ENCODE results near the gene CHST13.

CHST13 gene

GRCh38 chr3:126516152-126516935 is 7.6 kb upstream of the CHST13 start:
- Histone ChIP-seq H3K9me3 (ENCODE audit: control insufficient read depth in 1 of 2, low read length in 2 of 2) (no peaks in the 10 kb centered on the region), H3K4me3 (ENCODE audit: low read depth in 1 of 2, low read length in 2 of 2) (no peak overlapping the region), H3K27ac (ENCODE audit: low read depth, low read length) (no peak overlapping the region), H3K4me1 (ENCODE audit: control insufficient read depth in 1 of 2, insufficient read depth in 2 of 2, low read length in 2 of 2) (no peaks in the 10 kb centered on the region), H3K36me3 (ENCODE audit: control insufficient read depth in 1 of 2, insufficient read depth in 2 of 2, low read length in 2 of 2) (no peaks in the 10 kb centered on the region), H3K9ac (ENCODE audit: low read depth in 1 of 2, low read length in 2 of 2) (no peak overlapping the region), H3K27me3 (ENCODE audit: control insufficient read depth in 1 of 2, insufficient read depth in 2 of 2, low read length in 2 of 2) (no peaks in the 10 kb centered on the region)

DNA sequence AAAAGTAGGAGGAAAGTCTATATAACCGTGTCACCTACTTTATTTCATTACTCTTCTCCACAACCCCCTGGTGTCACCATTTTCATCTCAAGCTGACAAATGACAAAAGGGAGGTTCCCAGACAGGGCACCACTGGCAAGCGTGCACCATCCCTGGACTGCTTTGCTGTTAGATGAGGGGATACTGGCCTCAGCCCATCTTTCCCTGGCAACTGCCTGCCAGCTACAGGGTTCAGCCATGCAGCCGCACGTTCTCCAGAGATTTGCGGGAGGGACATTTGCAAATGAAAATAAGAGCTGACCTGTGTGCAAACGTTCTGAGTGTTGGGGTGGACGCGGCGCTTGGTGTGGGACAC is 7.0 kb upstream of the CHST13 start:
- no peak overlapping the region for H3K4me3 ChIP-seq (ENCODE audit: low read depth in 1 of 2, low read length in 2 of 2)
- H3K9ac ChIP-seq (ENCODE audit: low read depth in 1 of 2, low read length in 2 of 2): no peak overlapping the region
- no peaks in the 10 kb centered on the region for H3K27me3 ChIP-seq (ENCODE audit: control insufficient read depth in 1 of 2, insufficient read depth in 2 of 2, low read length in 2 of 2)
- no peak overlapping the region for H3K27ac ChIP-seq (ENCODE audit: low read depth, low read length)
- no peaks in the 10 kb centered on the region for H3K36me3 ChIP-seq (ENCODE audit: control insufficient read depth in 1 of 2, insufficient read depth in 2 of 2, low read length in 2 of 2)
- no peaks in the 10 kb centered on the region for H3K9me3 ChIP-seq (ENCODE audit: control insufficient read depth in 1 of 2, low read length in 2 of 2)
- H3K4me1 ChIP-seq (ENCODE audit: control insufficient read depth in 1 of 2, insufficient read depth in 2 of 2, low read length in 2 of 2): no peaks in the 10 kb centered on the region

DNA sequence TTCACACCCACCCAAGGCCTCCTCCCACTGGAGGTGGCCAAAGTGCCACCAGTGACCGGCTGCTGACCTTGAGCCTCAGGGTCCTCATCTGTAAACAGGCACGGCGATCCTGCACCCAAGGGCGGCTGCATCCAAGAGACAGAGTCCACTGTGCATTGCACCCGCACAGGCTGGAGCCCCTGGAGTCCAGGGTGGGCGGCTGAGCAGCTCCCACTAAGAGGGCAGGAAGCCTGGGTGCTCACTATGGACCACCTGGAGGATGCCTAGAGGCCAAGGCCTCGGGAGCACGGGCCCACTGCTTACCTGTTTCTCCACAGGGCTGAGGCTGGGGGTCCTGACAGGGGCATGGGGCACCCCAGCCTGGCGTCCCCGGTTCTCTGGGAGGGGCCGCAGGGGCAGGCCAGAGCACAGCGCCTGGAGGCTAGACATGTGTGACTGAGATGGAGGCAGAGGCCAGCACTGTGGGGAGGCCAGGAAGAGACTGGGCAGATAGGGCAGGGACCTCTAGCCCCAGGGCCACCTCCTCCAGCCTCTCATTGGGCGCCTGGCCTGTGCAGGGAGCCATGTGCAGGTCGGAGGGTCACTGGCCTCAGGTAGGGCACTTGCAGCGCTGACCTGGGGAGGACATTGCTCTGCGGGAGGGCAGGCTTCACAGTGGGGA is 6.5 kb upstream of the CHST13 start, which contains the start of gene UROC1:
Gene UROC1 (minus strand): TSS at position 483 of the 661 bp plus-strand sequence. CDS start 54 bp downstream, at position 429.
- Histone ChIP-seq H3K9ac (ENCODE audit: low read depth in 1 of 2, low read length in 2 of 2) (no peak within 1 kb of the TSS), H3K27me3 (ENCODE audit: control insufficient read depth in 1 of 2, insufficient read depth in 2 of 2, low read length in 2 of 2) (no peaks in the 10 kb centered on the region), H3K9me3 (ENCODE audit: control insufficient read depth in 1 of 2, low read length in 2 of 2) (no peaks in the 10 kb centered on the region), H3K36me3 (ENCODE audit: control insufficient read depth in 1 of 2, insufficient read depth in 2 of 2, low read length in 2 of 2) (no peaks in the 10 kb centered on the region), H3K4me3 (ENCODE audit: low read depth in 1 of 2, low read length in 2 of 2) (no peak within 1 kb of the TSS), H3K27ac (ENCODE audit: low read depth, low read length) (no peak within 1 kb of the TSS), H3K4me1 (ENCODE audit: control insufficient read depth in 1 of 2, insufficient read depth in 2 of 2, low read length in 2 of 2) (no peaks in the 10 kb centered on the region)

GRCh38 chr3:126517986-126518778 is 5.8 kb upstream of the CHST13 start:
- H3K4me3 ChIP-seq (ENCODE audit: low read depth in 1 of 2, low read length in 2 of 2): no peak overlapping the region
- peaks cover 0 to under 1% of the 10 kb centered on the region in 2 donors for H3K4me1 ChIP-seq (ENCODE audit: control insufficient read depth in 1 of 2, insufficient read depth in 2 of 2, low read length in 2 of 2)
- no peaks in the 10 kb centered on the region for H3K36me3 ChIP-seq (ENCODE audit: control insufficient read depth in 1 of 2, insufficient read depth in 2 of 2, low read length in 2 of 2)
- no peak overlapping the region for H3K27ac ChIP-seq (ENCODE audit: low read depth, low read length)
- H3K27me3 ChIP-seq (ENCODE audit: control insufficient read depth in 1 of 2, insufficient read depth in 2 of 2, low read length in 2 of 2): peaks cover 0 to 1% of the 10 kb centered on the region in 2 donors
- H3K9ac ChIP-seq (ENCODE audit: low read depth in 1 of 2, low read length in 2 of 2): no peak overlapping the region
- H3K9me3 ChIP-seq (ENCODE audit: control insufficient read depth in 1 of 2, low read length in 2 of 2): no peaks in the 10 kb centered on the region

GRCh38 chr3:126518779-126519177 is 5.2 kb upstream of the CHST13 start:
- Histone ChIP-seq H3K4me3 (ENCODE audit: low read depth in 1 of 2, low read length in 2 of 2) (no peak overlapping the region), H3K4me1 (ENCODE audit: control insufficient read depth in 1 of 2, insufficient read depth in 2 of 2, low read length in 2 of 2) (peaks cover 4 to 6% of the 10 kb centered on the region in 2 donors), H3K9me3 (ENCODE audit: control insufficient read depth in 1 of 2, low read length in 2 of 2) (no peaks in the 10 kb centered on the region), H3K27ac (ENCODE audit: low read depth, low read length) (no peak overlapping the region), H3K36me3 (ENCODE audit: control insufficient read depth in 1 of 2, insufficient read depth in 2 of 2, low read length in 2 of 2) (no peaks in the 10 kb centered on the region), H3K27me3 (ENCODE audit: control insufficient read depth in 1 of 2, insufficient read depth in 2 of 2, low read length in 2 of 2) (peaks cover 3 to 6% of the 10 kb centered on the region in 2 donors), H3K9ac (ENCODE audit: low read depth in 1 of 2, low read length in 2 of 2) (no peak overlapping the region)

DNA sequence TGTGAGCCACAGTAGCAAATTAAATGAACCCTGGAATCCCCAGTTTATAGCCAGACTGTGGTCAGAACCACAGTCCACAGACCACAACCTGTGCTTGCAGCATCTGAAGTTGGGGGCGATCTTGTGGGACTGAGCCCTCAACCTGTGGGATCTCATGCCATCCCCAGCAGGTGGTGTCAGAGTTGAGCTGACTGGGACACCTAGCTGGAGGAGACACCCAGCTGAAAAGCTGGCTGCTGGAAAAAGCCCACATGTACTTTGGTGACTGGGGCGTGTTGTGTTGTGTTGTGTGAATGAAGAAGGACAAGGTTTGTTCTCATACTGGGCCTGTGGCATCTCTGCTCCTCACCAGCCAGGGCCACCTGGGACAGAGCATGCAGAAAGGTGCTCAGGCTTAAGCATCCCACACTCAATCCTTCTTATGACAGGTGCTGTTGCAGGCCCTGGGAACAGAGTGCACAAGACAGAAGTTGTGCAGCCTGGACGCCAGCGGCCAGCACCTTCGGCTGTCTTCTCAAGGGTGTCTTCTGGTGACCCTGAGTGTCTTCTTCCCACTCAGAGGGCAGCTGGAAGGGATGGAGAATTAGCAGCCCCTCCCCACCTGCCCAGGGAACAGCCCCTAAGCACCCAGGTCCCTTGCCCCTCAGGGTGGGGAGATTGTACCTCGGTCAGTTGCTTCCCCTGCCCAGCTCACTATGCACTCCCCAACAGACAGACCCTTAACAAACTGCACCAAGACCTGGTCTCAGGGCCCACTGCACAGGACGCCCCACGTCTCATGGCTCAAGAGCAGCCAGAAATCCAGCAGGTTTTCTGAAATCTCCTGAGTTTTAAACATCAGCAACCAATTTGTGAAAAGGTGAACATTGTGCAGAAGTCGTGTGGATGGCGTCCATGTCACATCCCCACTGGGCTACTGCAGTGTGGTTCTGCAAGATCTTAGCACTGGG is 4.2 kb upstream of the CHST13 start:
- Histone ChIP-seq H3K27me3 (ENCODE audit: control insufficient read depth in 1 of 2, insufficient read depth in 2 of 2, low read length in 2 of 2) (peaks cover 3 to 8% of the 10 kb centered on the region in 2 donors), H3K27ac (ENCODE audit: low read depth, low read length) (no peak overlapping the region), H3K9ac (ENCODE audit: low read depth in 1 of 2, low read length in 2 of 2) (no peak overlapping the region), H3K36me3 (ENCODE audit: control insufficient read depth in 1 of 2, insufficient read depth in 2 of 2, low read length in 2 of 2) (no peaks in the 10 kb centered on the region), H3K4me3 (ENCODE audit: low read depth in 1 of 2, low read length in 2 of 2) (no peak overlapping the region), H3K9me3 (ENCODE audit: control insufficient read depth in 1 of 2, low read length in 2 of 2) (no peaks in the 10 kb centered on the region), H3K4me1 (ENCODE audit: control insufficient read depth in 1 of 2, insufficient read depth in 2 of 2, low read length in 2 of 2) (peaks cover 8 to 12% of the 10 kb centered on the region in 2 donors)

DNA sequence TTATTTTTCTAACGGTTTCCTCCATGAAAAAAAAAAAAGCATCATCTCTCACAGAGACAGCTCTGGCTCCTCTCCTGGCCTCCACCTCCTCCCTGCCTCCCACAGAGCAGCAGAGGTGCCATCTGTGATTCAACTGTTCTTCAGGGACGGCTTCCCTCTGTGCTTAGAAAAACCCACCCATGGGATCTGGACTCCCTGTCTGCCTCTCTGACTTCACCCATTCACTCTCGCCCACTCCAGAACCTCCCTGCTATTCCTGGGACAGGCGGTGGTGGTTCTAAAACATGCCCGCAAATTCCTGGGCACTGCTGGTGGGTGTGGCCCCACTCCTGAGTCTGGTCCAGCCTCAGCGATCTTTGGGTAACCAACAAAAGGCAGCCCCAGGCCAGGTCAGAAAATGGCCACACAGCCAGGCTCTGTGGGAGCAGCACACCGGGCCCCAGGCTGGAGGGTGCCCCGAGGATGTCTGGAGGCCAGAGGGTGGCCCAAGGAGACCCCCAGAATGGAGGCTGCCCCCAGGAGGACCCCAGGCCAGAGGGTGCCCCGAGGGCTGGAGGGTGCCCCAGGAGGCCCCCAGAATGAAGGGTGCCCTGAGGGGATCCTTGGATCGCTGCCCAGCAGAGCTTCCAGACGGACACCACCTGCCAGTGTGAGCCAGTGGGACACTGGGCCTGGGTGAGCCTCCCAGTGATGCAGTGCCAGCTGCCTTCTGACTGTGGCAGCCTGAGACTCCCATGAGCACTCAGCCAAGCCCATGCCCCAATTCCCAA is 2.6 kb upstream of the CHST13 start:
- Histone ChIP-seq H3K27ac (ENCODE audit: low read depth, low read length) (no peak overlapping the region), H3K36me3 (ENCODE audit: control insufficient read depth in 1 of 2, insufficient read depth in 2 of 2, low read length in 2 of 2) (no peaks in the 10 kb centered on the region), H3K4me1 (ENCODE audit: control insufficient read depth in 1 of 2, insufficient read depth in 2 of 2, low read length in 2 of 2) (peaks cover 9 to 14% of the 10 kb centered on the region in 2 donors), H3K9me3 (ENCODE audit: control insufficient read depth in 1 of 2, low read length in 2 of 2) (no peaks in the 10 kb centered on the region), H3K9ac (ENCODE audit: low read depth in 1 of 2, low read length in 2 of 2) (no peak overlapping the region), H3K27me3 (ENCODE audit: control insufficient read depth in 1 of 2, insufficient read depth in 2 of 2, low read length in 2 of 2) (peaks cover 3 to 8% of the 10 kb centered on the region in 2 donors), H3K4me3 (ENCODE audit: low read depth in 1 of 2, low read length in 2 of 2) (no peak overlapping the region)

DNA sequence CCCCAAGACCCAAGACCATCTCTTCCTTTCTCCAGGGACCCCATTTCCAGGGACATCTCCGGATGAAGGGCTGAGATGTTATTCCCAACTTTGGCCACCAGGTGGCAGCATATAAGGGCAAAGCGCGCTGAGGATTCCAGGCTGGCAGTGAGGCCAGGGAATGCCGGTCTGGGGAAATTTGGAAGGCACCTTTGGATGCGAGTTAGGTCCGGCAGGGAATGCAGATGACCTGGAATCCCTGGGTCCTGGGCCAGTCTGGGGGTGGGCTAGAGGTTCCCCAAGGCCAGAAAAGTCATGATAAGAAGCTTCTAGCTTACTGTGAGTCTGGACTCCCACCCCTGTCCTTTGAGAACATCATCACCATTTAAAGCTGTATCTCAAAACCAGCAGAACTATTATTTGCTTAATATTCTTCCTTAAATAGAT is 1.6 kb upstream of the CHST13 start:
- Histone ChIP-seq H3K4me3 (ENCODE audit: low read depth in 1 of 2, low read length in 2 of 2) (no peak overlapping the region), H3K9me3 (ENCODE audit: control insufficient read depth in 1 of 2, low read length in 2 of 2) (no peaks in the 10 kb centered on the region), H3K9ac (ENCODE audit: low read depth in 1 of 2, low read length in 2 of 2) (no peak overlapping the region), H3K36me3 (ENCODE audit: control insufficient read depth in 1 of 2, insufficient read depth in 2 of 2, low read length in 2 of 2) (no peaks in the 10 kb centered on the region), H3K27me3 (ENCODE audit: control insufficient read depth in 1 of 2, insufficient read depth in 2 of 2, low read length in 2 of 2) (peaks cover 3 to 8% of the 10 kb centered on the region in 2 donors), H3K27ac (ENCODE audit: low read depth, low read length) (no peak overlapping the region), H3K4me1 (ENCODE audit: control insufficient read depth in 1 of 2, insufficient read depth in 2 of 2, low read length in 2 of 2) (peaks cover 9 to 14% of the 10 kb centered on the region in 2 donors)
